ENCODE measurements around the gene ICOS. TPM values are rescaled to one million over a fixed set of nuclear protein-coding genes. Genes with fewer than 3 reads are reported as not detected.

Gene ICOS
- total and polyA plus RNA-seq, 11 donors: 0.04 to 0.85 (median 0.27) TPM; not detected in 8

- H3K27ac ChIP-seq: no peak overlapping the region
- intact Hi-C loops (cut with DNase I): no loop called here
- DNase-seq (no peak), ATAC-seq (no peak)
- H3K27me3 ChIP-seq: no peaks in the 10 kb centered on the region
- no peak for TF ChIP-seq POLR2A (IDR thresholded peaks at IDR 0.05)
- TF ChIP-seq, protein P1, sequence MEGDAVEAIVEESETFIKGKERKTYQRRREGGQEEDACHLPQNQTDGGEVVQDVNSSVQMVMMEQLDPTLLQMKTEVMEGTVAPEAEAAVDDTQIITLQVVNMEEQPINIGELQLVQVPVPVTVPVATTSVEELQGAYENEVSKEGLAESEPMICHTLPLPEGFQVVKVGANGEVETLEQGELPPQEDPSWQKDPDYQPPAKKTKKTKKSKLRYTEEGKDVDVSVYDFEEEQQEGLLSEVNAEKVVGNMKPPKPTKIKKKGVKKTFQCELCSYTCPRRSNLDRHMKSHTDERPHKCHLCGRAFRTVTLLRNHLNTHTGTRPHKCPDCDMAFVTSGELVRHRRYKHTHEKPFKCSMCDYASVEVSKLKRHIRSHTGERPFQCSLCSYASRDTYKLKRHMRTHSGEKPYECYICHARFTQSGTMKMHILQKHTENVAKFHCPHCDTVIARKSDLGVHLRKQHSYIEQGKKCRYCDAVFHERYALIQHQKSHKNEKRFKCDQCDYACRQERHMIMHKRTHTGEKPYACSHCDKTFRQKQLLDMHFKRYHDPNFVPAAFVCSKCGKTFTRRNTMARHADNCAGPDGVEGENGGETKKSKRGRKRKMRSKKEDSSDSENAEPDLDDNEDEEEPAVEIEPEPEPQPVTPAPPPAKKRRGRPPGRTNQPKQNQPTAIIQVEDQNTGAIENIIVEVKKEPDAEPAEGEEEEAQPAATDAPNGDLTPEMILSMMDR (IDR thresholded peaks at IDR 0.05): no peak
- peaks cover 0 to 42% (median 0%) of the 10 kb centered on the region in 12 donors for H3K4me1 ChIP-seq
- H3K36me3 ChIP-seq: no peaks in the 10 kb centered on the region
- H3K4me3 ChIP-seq: no peak overlapping the region
- H3K9me3 ChIP-seq: no peaks in the 10 kb centered on the region
- WGBS, 4 donors: 84 to 92% (median 87%) methylated on average over 4 of the region's 4 CpGs
These were observed 57.0 kb downstream of the ICOS start for GRCh38 chr2:203993560-203993959.

DNA sequence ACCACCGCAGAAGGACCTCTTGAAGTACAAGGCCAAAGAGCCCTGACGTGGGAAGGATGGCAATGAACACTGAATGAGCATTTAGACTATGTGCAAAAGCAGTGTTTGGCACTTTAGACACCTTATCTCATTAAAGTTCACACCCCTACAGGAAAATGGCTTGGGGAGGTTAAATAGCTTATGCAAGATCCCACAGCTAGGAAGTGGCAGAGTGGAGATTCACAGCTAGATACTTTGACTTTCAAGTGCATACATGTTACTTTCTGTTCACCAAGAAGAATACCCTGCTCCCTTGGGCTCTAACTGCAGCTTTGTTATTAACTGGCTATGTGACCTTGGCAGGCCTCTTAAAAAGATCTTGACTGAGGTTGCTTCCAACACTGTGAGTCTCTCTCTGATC, 58.2 kb downstream of the ICOS start:
- H3K4me3 ChIP-seq: no peak overlapping the region
- TF ChIP-seq, protein P1 (IDR thresholded peaks at IDR 0.05): no peak
- TF ChIP-seq POLR2A (IDR thresholded peaks at IDR 0.05): no peak
- intact Hi-C loops (cut with DNase I): no loop called here
- no peaks in the 10 kb centered on the region for H3K36me3 ChIP-seq
- no peak overlapping the region for H3K27ac ChIP-seq
- H3K4me1 ChIP-seq: peaks cover 0 to 48% (median 0%) of the 10 kb centered on the region in 12 donors
- H3K27me3 ChIP-seq: no peaks in the 10 kb centered on the region
- no peak for DNase-seq
- ATAC-seq: no peak
- no peaks in the 10 kb centered on the region for H3K9me3 ChIP-seq
- WGBS, 4 donors: 71 to 92% (median 90%) methylated on average over 2 of the region's 2 CpGs

GRCh38 chr2:203996692-203997091, 60.1 kb downstream of the ICOS start:
- Histone ChIP-seq H3K4me3 (no peak overlapping the region), H3K9me3 (no peaks in the 10 kb centered on the region), H3K36me3 (no peaks in the 10 kb centered on the region), H3K27me3 (no peaks in the 10 kb centered on the region), H3K27ac (no peak overlapping the region), H3K4me1 (peaks cover 0 to 53% (median 0%) of the 10 kb centered on the region in 12 donors)
- WGBS, 4 donors: 85 to 92% (median 85%) methylated on average over 5 of the region's 5 CpGs
- no peak for DNase-seq
- no peak for ATAC-seq
- TF ChIP-seq, protein P1 (IDR thresholded peaks at IDR 0.05): no peak
- no peak for TF ChIP-seq POLR2A (IDR thresholded peaks at IDR 0.05)
- intact Hi-C loops (cut with DNase I): no loop called here

GRCh38 chr2:203997481-203997880, 60.9 kb downstream of the ICOS start:
- Histone ChIP-seq H3K9me3 (no peaks in the 10 kb centered on the region), H3K4me1 (peaks cover 0 to 47% (median 0%) of the 10 kb centered on the region in 12 donors), H3K36me3 (no peaks in the 10 kb centered on the region), H3K4me3 (no peak overlapping the region), H3K27ac (no peak overlapping the region), H3K27me3 (no peaks in the 10 kb centered on the region)
- TF ChIP-seq, protein P1 (IDR thresholded peaks at IDR 0.05): no peak
- no peak for TF ChIP-seq POLR2A (IDR thresholded peaks at IDR 0.05)
- ATAC-seq (no peak), DNase-seq (no peak)
- 53 to 77% (median 58%) methylated on average over 1 of the region's 1 CpG for WGBS, 4 donors
- intact Hi-C loops (cut with DNase I): no loop called here
